NT2/D1 (cell line): ENCODE results near the gene PITHD1.

Source experiments
- SUZ12 ChIP-seq: IDR thresholded peaks from 2 replicates; pipeline ENCODE4 v1.6.1; 2011; ENCODE audit not compliant: insufficient read length, insufficient read depth; ENCODE audit errors: extremely low read depth
- YY1 ChIP-seq: IDR thresholded peaks from 2 replicates; pipeline ENCODE4 v1.6.1; 2011; ENCODE audit not compliant: insufficient read length, insufficient read depth
- ZNF274 ChIP-seq: IDR thresholded peaks from 2 replicates; pipeline ENCODE4 v1.6.1; 2011; ENCODE audit warnings: mild to moderate bottlenecking, low read depth, low read length

- no peak for TF ChIP-seq ZNF274
- no peak for TF ChIP-seq YY1
- no peak for TF ChIP-seq SUZ12
Measured at GRCh38 chr1:23751050-23751814, 27.0 kb upstream of the PITHD1 start.
